ENCODE results near the gene AMT. TPM values are rescaled to one million over a fixed set of nuclear protein-coding genes. Genes with fewer than 3 reads are reported as not detected.

The AMT gene
- total RNA-seq, 1 experiment from 2014 or later, result 66.6 TPM

DNA sequence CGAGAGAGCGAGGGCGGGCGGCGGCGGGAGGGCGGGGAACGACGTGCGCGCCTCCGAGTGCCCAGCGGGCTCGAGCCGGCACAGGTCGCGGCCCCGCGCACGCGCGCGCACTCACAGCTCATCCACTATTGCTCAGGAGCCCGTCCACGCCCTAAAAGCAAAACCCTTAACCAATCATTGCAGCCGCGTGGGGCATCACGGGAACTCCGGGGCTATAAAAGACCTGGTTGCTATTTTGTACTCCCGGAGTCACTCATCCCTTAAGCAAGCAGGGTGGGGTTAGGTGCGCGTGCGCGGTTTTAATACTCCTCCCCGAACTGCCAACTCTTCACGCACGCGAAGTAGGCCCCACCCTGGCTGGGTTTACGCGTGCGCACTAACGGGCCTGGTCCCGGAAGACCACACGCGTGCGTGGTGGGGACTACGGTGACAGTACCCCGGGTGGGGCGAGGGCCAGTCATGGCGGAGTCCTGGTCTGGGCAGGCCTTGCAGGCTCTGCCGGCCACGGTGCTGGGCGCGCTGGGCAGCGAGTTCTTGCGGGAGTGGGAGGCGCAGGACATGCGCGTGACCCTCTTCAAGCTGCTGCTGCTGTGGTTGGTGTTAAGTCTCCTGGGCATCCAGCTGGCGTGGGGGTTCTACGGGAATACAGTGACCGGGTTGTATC is 10.2 kb downstream of the AMT start, which contains the start of the genes RHOA and TCTA (continued):
- no peak for TF ChIP-seq ZNF532 (CRISPR knock-in tag; IDR thresholded peaks at IDR 0.05; ENCODE audit: borderline replicate concordance)
- TF ChIP-seq, protein P1, sequence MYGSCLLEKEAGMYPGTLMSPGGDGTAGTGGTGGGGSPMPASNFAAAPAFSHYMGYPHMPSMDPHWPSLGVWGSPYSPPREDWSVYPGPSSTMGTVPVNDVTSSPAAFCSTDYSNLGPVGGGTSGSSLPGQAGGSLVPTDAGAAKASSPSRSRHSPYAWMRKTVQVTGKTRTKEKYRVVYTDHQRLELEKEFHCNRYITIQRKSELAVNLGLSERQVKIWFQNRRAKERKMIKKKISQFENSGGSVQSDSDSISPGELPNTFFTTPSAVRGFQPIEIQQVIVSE (CRISPR knock-in tag; IDR thresholded peaks at IDR 0.05; ENCODE audit: borderline replicate concordance), result no peak
- peak; percentile 77 for TF ChIP-seq FOXP1 (CRISPR knock-in tag; IDR thresholded peaks at IDR 0.05; ENCODE audit: borderline replicate concordance)
- TF ChIP-seq ATF6 (CRISPR knock-in tag; IDR thresholded peaks at IDR 0.05), result no peak
- no peak for TF ChIP-seq SOX15 (CRISPR knock-in tag; IDR thresholded peaks at IDR 0.05)
- TF ChIP-seq ZNF281 (CRISPR knock-in tag; IDR thresholded peaks at IDR 0.05), result no peak; the same call in 1 of the 2 replicates
- no peak for TF ChIP-seq ZNF121 (CRISPR knock-in tag; IDR thresholded peaks at IDR 0.05)
- TF ChIP-seq RORB (CRISPR knock-in tag; IDR thresholded peaks at IDR 0.05), result no peak
- TF ChIP-seq ATF2 (CRISPR knock-in tag; IDR thresholded peaks at IDR 0.05; ENCODE audit: borderline replicate concordance, low read depth), result no peak
- TF ChIP-seq ZNF263 (CRISPR knock-in tag; IDR thresholded peaks at IDR 0.05; ENCODE audit: low read depth), result no peak
- no peak for TF ChIP-seq PRRX2 (CRISPR knock-in tag; IDR thresholded peaks at IDR 0.05)
- TF ChIP-seq E2F5 (CRISPR knock-in tag; IDR thresholded peaks at IDR 0.05), result peak; percentile 66; the same call in 1 of the 2 replicates
- TF ChIP-seq CBFB (CRISPR knock-in tag; IDR thresholded peaks at IDR 0.05; ENCODE audit: low read depth), result no peak
- no peak for TF ChIP-seq NR1H2 (CRISPR knock-in tag; IDR thresholded peaks at IDR 0.05)
- 0 out of 2 replicates have a peak, but pooled peaks have one; percentile 77 for TF ChIP-seq TCF7 (CRISPR knock-in tag; IDR thresholded peaks at IDR 0.05; ENCODE audit: low read depth)
- peak; percentile 65 for TF ChIP-seq ETV6 (CRISPR knock-in tag; IDR thresholded peaks at IDR 0.05)
- TF ChIP-seq RELA (CRISPR knock-in tag; IDR thresholded peaks at IDR 0.05; ENCODE audit: borderline replicate concordance), result peak; percentile 48; the same call in 1 of the 2 replicates
- peak; percentile 44; the same call in 1 of the 2 replicates for TF ChIP-seq TEAD1 (CRISPR knock-in tag; IDR thresholded peaks at IDR 0.05)
- TF ChIP-seq, protein P2, sequence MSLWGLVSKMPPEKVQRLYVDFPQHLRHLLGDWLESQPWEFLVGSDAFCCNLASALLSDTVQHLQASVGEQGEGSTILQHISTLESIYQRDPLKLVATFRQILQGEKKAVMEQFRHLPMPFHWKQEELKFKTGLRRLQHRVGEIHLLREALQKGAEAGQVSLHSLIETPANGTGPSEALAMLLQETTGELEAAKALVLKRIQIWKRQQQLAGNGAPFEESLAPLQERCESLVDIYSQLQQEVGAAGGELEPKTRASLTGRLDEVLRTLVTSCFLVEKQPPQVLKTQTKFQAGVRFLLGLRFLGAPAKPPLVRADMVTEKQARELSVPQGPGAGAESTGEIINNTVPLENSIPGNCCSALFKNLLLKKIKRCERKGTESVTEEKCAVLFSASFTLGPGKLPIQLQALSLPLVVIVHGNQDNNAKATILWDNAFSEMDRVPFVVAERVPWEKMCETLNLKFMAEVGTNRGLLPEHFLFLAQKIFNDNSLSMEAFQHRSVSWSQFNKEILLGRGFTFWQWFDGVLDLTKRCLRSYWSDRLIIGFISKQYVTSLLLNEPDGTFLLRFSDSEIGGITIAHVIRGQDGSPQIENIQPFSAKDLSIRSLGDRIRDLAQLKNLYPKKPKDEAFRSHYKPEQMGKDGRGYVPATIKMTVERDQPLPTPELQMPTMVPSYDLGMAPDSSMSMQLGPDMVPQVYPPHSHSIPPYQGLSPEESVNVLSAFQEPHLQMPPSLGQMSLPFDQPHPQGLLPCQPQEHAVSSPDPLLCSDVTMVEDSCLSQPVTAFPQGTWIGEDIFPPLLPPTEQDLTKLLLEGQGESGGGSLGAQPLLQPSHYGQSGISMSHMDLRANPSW (CRISPR knock-in tag; conservative IDR thresholded peaks at IDR 0.05; ENCODE audit: low read depth), result no peak
- no peak; the same call in 1 of the 2 replicates for TF ChIP-seq IRF2 (CRISPR knock-in tag; IDR thresholded peaks at IDR 0.05; ENCODE audit: borderline replicate concordance, low read depth)
- TF ChIP-seq NR2C2 (CRISPR knock-in tag; IDR thresholded peaks at IDR 0.05), result no peak
- TF ChIP-seq TEAD4 (CRISPR knock-in tag; IDR thresholded peaks at IDR 0.05), result no peak
- no peak for TF ChIP-seq HMGA2 (CRISPR knock-in tag; IDR thresholded peaks at IDR 0.05)
